NB4 (cell line): ENCODE data around the gene COX10.

ENCODE experiments used
- MYC ChIP-seq: IDR thresholded peaks from 2 replicates; pipeline ENCODE4 v1.6.1; 2011; ENCODE audit warnings: low read depth, low read length
- POLR2A ChIP-seq: IDR thresholded peaks from 2 replicates; pipeline ENCODE4 v1.6.1; 2011; ENCODE audit warnings: mild to moderate bottlenecking; ENCODE audit not compliant: insufficient read length; ENCODE audit errors: extremely low read depth
- TF ChIP-seq, protein P1 (sequence below): IDR thresholded peaks from one replicate; pipeline ENCODE4 v1.5.1; 2012; ENCODE audit warnings: low read depth, low read length

- TF ChIP-seq, protein P1, sequence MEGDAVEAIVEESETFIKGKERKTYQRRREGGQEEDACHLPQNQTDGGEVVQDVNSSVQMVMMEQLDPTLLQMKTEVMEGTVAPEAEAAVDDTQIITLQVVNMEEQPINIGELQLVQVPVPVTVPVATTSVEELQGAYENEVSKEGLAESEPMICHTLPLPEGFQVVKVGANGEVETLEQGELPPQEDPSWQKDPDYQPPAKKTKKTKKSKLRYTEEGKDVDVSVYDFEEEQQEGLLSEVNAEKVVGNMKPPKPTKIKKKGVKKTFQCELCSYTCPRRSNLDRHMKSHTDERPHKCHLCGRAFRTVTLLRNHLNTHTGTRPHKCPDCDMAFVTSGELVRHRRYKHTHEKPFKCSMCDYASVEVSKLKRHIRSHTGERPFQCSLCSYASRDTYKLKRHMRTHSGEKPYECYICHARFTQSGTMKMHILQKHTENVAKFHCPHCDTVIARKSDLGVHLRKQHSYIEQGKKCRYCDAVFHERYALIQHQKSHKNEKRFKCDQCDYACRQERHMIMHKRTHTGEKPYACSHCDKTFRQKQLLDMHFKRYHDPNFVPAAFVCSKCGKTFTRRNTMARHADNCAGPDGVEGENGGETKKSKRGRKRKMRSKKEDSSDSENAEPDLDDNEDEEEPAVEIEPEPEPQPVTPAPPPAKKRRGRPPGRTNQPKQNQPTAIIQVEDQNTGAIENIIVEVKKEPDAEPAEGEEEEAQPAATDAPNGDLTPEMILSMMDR: no peak
- TF ChIP-seq MYC: no peak
- no peak for TF ChIP-seq POLR2A
Measured at GRCh38 chr17:14060706-14061105, 8.6 kb upstream of the COX10 start.
